Activated CD4-positive, CD25-positive, alpha-beta regulatory T cell treated with anti-CD3 and anti-CD28 coated beads, Interleukin-2, amount 50 U/mL, for 72 hours (primary cell): Measurements from ENCODE around the gene S1PR1.
"Not testable (repeated sequence)": the region's sequence is repeated elsewhere in the genome, so short reads cannot be mapped to it uniquely, and the experiment has no call there.

Experiments used
- DNase-seq: peaks from one replicate; pipeline ENCODE4 v3.0.0; 2021

Gene S1PR1

GRCh38 chr1:101236516-101237228 lies at the start of gene S1PR1:
TSS of gene S1PR1 (plus strand) at chr1:101237019. CDS start at chr1:101238985, 1,966 bp downstream.
- peak; percentile 67 for DNase-seq

- DNase-seq, result no peak
These were observed 49.5 kb upstream of the S1PR1 start for GRCh38 chr1:101187297-101187696.

GRCh38 chr1:101188331-101188730 lies 48.5 kb upstream of the S1PR1 start:
- no peak for DNase-seq

GRCh38 chr1:101188968-101189367 lies 47.9 kb upstream of the S1PR1 start:
- DNase-seq, result not testable (repeated sequence)

GRCh38 chr1:101190441-101190840 lies 46.4 kb upstream of the S1PR1 start:
- no peak for DNase-seq

GRCh38 chr1:101191049-101191448 lies 45.8 kb upstream of the S1PR1 start:
- DNase-seq, result no peak

- no peak for DNase-seq
These were observed 43.1 kb upstream of the S1PR1 start for GRCh38 chr1:101193733-101194169.

- no peak for DNase-seq
These were observed 42.1 kb upstream of the S1PR1 start for GRCh38 chr1:101194746-101195145.

- no peak for DNase-seq
These were observed 40.2 kb upstream of the S1PR1 start for GRCh38 chr1:101196668-101197067.

- no peak for DNase-seq
These were observed 37.8 kb upstream of the S1PR1 start for GRCh38 chr1:101198842-101199636.

GRCh38 chr1:101199637-101199982 lies 37.2 kb upstream of the S1PR1 start:
- no peak for DNase-seq

- DNase-seq, result no peak
These were observed 36.3 kb upstream of the S1PR1 start for GRCh38 chr1:101200513-101200912.

- no peak for DNase-seq
These were observed 32.8 kb upstream of the S1PR1 start for GRCh38 chr1:101203820-101204540.

GRCh38 chr1:101205457-101205856 lies 31.4 kb upstream of the S1PR1 start:
- no peak for DNase-seq

GRCh38 chr1:101206139-101206538 lies 30.7 kb upstream of the S1PR1 start:
- DNase-seq, result not testable (repeated sequence)

GRCh38 chr1:101207271-101207670 lies 29.5 kb upstream of the S1PR1 start:
- DNase-seq, result not testable (repeated sequence)

GRCh38 chr1:101207891-101208290 lies 28.9 kb upstream of the S1PR1 start:
- no peak for DNase-seq

GRCh38 chr1:101215363-101216011 lies 21.3 kb upstream of the S1PR1 start:
- no peak for DNase-seq

- no peak for DNase-seq
These were observed 20.2 kb upstream of the S1PR1 start for GRCh38 chr1:101216623-101217022.

GRCh38 chr1:101217148-101217547 lies 19.7 kb upstream of the S1PR1 start:
- no peak for DNase-seq

GRCh38 chr1:101218968-101219367 lies 17.9 kb upstream of the S1PR1 start:
- DNase-seq, result not testable (repeated sequence)

GRCh38 chr1:101219924-101220870 lies 16.6 kb upstream of the S1PR1 start:
- DNase-seq, result no peak
